ENCODE results near the gene CAMK2B.

DNA sequence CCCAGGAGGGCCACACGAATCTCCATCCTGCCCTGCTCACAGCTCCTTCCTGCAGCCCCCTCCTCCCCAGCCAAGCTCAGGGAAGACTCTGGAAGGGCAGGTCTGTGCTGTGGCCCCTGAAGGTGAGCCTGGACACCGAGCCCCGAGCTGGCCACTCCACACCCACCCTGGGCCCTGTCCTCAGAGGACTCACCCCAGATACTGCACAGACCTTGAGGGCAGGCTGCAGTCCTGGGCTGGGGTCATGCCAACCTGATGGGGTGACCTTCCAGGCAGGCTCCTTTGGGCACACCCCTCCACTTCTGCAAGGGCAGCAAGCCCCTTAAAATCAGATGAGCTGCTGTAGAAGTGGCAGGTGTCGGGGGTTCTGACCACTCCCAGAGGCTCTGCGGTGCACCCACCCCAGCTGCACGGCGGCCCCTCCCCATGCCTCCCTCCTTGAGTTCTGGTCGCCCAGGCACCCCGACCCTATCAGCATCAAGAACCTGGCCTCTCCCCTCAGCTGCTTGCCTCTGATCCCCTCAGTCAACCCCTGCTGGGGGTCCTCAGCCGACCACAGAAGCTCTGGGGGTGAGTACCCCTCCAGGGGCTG lies 100.3 kb downstream of the CAMK2B start:
- no peak for TF ChIP-seq POLR2A (IDR thresholded peaks at IDR 0.05)
- TF ChIP-seq, protein P1, sequence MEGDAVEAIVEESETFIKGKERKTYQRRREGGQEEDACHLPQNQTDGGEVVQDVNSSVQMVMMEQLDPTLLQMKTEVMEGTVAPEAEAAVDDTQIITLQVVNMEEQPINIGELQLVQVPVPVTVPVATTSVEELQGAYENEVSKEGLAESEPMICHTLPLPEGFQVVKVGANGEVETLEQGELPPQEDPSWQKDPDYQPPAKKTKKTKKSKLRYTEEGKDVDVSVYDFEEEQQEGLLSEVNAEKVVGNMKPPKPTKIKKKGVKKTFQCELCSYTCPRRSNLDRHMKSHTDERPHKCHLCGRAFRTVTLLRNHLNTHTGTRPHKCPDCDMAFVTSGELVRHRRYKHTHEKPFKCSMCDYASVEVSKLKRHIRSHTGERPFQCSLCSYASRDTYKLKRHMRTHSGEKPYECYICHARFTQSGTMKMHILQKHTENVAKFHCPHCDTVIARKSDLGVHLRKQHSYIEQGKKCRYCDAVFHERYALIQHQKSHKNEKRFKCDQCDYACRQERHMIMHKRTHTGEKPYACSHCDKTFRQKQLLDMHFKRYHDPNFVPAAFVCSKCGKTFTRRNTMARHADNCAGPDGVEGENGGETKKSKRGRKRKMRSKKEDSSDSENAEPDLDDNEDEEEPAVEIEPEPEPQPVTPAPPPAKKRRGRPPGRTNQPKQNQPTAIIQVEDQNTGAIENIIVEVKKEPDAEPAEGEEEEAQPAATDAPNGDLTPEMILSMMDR (IDR thresholded peaks at IDR 0.05) = no peak

All from esophagus squamous epithelium (tissue), 4 donors.